ENCODE results near the gene C1QA.

The C1QA gene

DNA sequence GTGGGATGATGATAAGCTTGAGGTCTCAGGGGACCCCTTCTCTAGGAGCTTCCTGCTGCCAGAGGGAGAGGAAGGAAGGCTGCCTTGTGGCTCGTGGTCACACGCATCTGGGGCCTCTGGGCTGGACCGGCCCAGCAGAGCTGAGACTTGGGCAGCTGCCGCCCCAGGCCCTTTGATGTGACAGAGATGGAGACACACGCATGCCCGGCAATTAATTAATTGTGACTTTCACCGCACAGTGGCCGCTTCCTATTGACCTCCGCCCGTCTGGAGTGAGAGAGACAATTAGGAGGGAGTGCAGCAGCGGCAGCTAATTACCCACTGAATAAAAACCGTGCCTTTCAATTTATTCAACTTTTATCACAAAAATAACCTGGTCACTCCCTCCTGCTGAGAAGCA is 16.6 kb upstream of the C1QA start:
- Histone ChIP-seq H3K4me2 (ENCODE audit: low read length) (no peak overlapping the region), H3K27ac (ENCODE audit: low read depth, low read length, poor library complexity, severe bottlenecking) (no peak overlapping the region), H3K9me2 (ENCODE audit: low read depth, low read length) (no peaks in the 10 kb centered on the region), H3K9ac (ENCODE audit: low read length) (no peak overlapping the region), H3K36me3 (ENCODE audit: insufficient read depth, low read length) (no peaks in the 10 kb centered on the region), H3K79me2 (ENCODE audit: insufficient read depth, low read length) (no peaks in the 10 kb centered on the region), H3F3A (ENCODE audit: insufficient read depth, low read length) (no peaks in the 10 kb centered on the region), H3K4me3 (ENCODE audit: low read depth, low read length, poor library complexity, severe bottlenecking) (no peak overlapping the region), H3K9me3 (ENCODE audit: low read length) (no peaks in the 10 kb centered on the region), H3K4me1 (ENCODE audit: insufficient read depth, low read length, severe bottlenecking) (no peaks in the 10 kb centered on the region), H4K20me1 (ENCODE audit: insufficient read depth, low read length) (no peaks in the 10 kb centered on the region), H2AFZ (ENCODE audit: low read length) (no peak overlapping the region), H3K27me3 (ENCODE audit: insufficient read depth, low read length) (no peaks in the 10 kb centered on the region)
- no peak for TF ChIP-seq EZH2 (IDR thresholded peaks at IDR 0.05; ENCODE audit: borderline replicate concordance, low read length)
- TF ChIP-seq, protein P1, sequence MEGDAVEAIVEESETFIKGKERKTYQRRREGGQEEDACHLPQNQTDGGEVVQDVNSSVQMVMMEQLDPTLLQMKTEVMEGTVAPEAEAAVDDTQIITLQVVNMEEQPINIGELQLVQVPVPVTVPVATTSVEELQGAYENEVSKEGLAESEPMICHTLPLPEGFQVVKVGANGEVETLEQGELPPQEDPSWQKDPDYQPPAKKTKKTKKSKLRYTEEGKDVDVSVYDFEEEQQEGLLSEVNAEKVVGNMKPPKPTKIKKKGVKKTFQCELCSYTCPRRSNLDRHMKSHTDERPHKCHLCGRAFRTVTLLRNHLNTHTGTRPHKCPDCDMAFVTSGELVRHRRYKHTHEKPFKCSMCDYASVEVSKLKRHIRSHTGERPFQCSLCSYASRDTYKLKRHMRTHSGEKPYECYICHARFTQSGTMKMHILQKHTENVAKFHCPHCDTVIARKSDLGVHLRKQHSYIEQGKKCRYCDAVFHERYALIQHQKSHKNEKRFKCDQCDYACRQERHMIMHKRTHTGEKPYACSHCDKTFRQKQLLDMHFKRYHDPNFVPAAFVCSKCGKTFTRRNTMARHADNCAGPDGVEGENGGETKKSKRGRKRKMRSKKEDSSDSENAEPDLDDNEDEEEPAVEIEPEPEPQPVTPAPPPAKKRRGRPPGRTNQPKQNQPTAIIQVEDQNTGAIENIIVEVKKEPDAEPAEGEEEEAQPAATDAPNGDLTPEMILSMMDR (IDR thresholded peaks at IDR 0.05; ENCODE audit: low read length): no peak

DNA sequence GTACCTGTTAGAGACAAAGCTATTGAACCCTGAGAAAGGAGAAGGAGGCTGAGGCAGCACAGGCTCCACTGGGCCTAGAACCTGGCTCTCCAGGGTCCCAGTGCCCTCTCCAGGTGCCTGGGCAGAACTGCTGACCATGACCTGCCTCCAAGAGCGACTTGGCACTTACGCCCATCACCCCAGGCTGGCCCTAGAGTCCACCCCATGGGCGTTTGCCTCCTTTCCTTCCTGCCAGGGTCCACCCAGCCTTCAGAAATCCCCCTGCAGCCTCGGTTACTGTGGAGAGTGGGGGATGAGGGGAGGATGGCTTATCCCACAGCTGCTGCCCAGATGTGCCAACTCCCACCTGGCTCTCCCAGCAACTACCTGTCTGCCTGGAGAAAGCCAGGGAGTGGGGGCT is 14.7 kb upstream of the C1QA start:
- Histone ChIP-seq H3K79me2 (ENCODE audit: insufficient read depth, low read length) (no peaks in the 10 kb centered on the region), H3K9me2 (ENCODE audit: low read depth, low read length) (no peaks in the 10 kb centered on the region), H3K9ac (ENCODE audit: low read length) (no peak overlapping the region), H3K27me3 (ENCODE audit: insufficient read depth, low read length) (no peaks in the 10 kb centered on the region), H3K36me3 (ENCODE audit: insufficient read depth, low read length) (no peaks in the 10 kb centered on the region), H3K9me3 (ENCODE audit: low read length) (no peaks in the 10 kb centered on the region), H3K4me1 (ENCODE audit: insufficient read depth, low read length, severe bottlenecking) (no peaks in the 10 kb centered on the region), H3K4me3 (ENCODE audit: low read depth, low read length, poor library complexity, severe bottlenecking) (no peak overlapping the region), H3K4me2 (ENCODE audit: low read length) (no peak overlapping the region), H4K20me1 (ENCODE audit: insufficient read depth, low read length) (no peaks in the 10 kb centered on the region), H3K27ac (ENCODE audit: low read depth, low read length, poor library complexity, severe bottlenecking) (no peak overlapping the region), H2AFZ (ENCODE audit: low read length) (no peak overlapping the region), H3F3A (ENCODE audit: insufficient read depth, low read length) (no peaks in the 10 kb centered on the region)
- no peak for TF ChIP-seq EZH2 (IDR thresholded peaks at IDR 0.05; ENCODE audit: borderline replicate concordance, low read length)
- TF ChIP-seq, protein P1 (IDR thresholded peaks at IDR 0.05; ENCODE audit: low read length): no peak

DNA sequence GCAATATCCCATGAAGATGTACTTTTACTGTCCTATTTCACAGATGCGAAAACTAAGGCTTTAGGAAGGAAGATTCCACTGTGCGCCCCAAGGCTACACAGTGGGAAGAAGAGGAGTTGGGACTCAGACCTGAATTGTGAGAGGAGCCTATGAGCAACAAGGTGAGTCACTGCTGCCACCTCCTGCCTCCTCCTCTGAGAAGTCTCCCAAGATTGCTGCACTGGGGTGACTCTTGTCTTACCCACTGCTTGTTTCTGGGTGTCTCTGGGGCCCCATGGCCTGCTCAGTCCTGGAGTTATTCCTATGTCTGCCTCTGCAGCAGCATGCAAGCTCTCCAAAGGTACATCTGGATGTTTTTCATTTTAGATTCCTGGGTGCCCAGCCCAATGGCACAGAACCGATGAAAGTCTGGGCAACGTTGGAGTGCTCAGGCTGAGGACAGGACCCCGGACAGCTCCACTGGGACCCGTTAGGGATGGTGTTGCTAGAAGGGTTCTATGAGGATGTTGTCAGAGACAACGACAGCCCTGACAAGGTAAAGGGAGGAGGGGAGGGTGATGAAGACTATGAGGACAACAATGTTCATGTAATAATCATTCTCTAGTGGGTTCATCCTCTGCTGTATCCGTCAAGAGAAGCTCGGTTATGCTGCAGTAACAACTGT is 11.0 kb upstream of the C1QA start:
- H3K79me2 ChIP-seq (ENCODE audit: insufficient read depth, low read length): no peaks in the 10 kb centered on the region
- H3K36me3 ChIP-seq (ENCODE audit: insufficient read depth, low read length): no peaks in the 10 kb centered on the region
- no peaks in the 10 kb centered on the region for H4K20me1 ChIP-seq (ENCODE audit: insufficient read depth, low read length)
- H3F3A ChIP-seq (ENCODE audit: insufficient read depth, low read length): no peaks in the 10 kb centered on the region
- no peak overlapping the region for H3K27ac ChIP-seq (ENCODE audit: low read depth, low read length, poor library complexity, severe bottlenecking)
- H3K4me1 ChIP-seq (ENCODE audit: insufficient read depth, low read length, severe bottlenecking): no peaks in the 10 kb centered on the region
- no peaks in the 10 kb centered on the region for H3K9me3 ChIP-seq (ENCODE audit: low read length)
- no peak overlapping the region for H3K9ac ChIP-seq (ENCODE audit: low read length)
- H3K27me3 ChIP-seq (ENCODE audit: insufficient read depth, low read length): no peaks in the 10 kb centered on the region
- no peaks in the 10 kb centered on the region for H3K9me2 ChIP-seq (ENCODE audit: low read depth, low read length)
- H3K4me2 ChIP-seq (ENCODE audit: low read length): no peak overlapping the region
- H2AFZ ChIP-seq (ENCODE audit: low read length): no peak overlapping the region
- H3K4me3 ChIP-seq (ENCODE audit: low read depth, low read length, poor library complexity, severe bottlenecking): no peak overlapping the region
- no peak for TF ChIP-seq EZH2 (IDR thresholded peaks at IDR 0.05; ENCODE audit: borderline replicate concordance, low read length)
- TF ChIP-seq, protein P1 (IDR thresholded peaks at IDR 0.05; ENCODE audit: low read length): no peak
